HG02571 (cell line): ENCODE data around the gene RINT1.
"Not testable (repeated sequence)": the region's sequence is repeated elsewhere in the genome, so short reads cannot be mapped to it uniquely, and the experiment has no call there.

Experiments
- ATAC-seq: cut with Tn5 transposase; IDR thresholded peaks from one replicate; pipeline ENCODE4 v1.9.1; 2021; ENCODE audit warnings: mild to moderate bottlenecking, moderate library complexity; ENCODE audit not compliant: unreplicated experiment

Gene RINT1

DNA sequence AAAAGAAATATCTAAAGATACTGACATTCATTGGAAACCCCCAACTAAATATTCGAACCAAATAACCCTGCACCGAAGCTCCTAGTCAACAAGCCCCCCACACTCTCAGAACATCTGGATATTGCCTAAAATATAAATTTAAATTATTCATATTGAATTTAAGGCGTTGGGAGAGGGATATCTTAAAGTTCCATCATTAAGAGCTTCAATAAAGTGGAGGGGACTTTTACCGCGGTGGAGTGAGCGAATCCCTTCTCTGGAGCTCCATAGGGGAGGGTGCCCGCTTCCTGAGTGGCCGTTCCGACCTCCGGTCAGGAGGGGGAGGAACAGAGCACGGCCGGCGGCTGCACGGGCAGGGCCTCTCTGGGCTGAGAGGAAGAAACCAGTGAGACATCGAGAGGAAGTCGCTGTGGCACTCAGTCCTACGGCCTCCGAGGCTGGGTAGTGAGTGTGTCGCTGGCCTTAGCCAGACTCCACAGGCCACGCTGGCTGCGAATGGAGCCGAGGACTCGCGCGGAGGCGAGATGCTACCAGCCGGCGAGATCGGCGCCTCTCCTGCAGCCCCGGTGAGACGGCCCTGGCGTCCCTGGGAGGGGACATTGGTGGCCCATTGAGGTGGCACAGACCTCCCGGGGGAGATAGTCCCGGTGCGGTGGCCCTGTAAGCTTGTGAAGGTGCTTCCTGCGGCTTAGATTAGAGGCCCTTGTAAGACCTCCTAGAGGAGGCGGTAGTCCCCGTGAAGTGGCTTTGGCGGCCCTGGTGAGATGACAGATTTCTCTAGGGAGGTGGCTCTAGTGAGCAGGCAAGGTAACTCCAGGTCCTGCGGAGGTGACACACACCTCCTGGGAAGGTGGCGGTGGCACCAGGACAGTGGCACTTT is at the start of gene RINT1:
Gene RINT1 (plus strand): TSS at position 410 of the 880 bp plus-strand sequence. CDS start 115 bp downstream, at position 525.
- peak; percentile 94 for ATAC-seq

DNA sequence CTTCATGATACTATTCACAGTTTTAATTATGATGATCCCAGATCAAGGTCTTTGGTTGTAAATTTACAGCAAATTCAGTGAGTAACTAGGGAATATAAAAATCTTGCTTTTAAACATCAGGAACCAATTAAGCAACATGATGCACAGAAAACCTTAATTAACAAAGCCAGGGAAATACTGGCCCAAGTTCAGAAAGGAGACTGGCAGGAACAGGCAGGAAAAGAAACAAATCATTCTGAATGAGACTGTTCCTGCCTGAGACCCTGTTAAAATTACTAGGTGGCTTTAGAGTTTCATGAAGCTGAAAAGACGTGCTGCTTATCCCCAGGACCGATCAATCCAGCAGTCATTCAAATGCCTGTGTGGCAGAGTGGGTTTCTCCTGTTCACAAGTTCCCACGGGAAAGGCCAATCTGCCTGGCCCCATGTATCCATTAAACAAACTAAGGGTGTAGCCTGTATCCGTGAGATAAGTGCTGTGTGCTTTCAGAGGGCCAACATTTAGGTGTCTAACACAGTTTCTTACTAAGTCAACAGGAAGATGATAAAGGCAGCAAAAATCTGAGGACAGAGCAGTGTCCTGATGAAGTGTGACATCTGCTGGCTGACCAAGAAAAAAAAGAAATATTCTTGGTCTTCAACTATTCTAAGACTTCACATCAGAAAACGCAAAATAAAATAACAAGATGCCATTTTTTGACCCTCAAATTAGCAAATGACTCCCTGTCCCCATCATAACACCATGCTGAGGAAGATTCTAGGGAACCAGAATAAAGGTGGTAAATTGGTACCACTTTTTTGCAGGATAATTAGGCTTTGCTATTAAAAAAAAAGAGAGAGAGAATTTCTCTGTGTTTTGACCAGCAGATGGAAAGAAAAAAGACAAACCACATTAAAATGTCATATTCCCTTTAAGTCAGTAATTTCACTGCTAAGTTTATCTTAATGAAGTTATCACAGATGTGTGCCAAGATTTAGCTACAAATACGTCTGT is 44.1 kb upstream of the RINT1 start:
- ATAC-seq, result no peak

DNA sequence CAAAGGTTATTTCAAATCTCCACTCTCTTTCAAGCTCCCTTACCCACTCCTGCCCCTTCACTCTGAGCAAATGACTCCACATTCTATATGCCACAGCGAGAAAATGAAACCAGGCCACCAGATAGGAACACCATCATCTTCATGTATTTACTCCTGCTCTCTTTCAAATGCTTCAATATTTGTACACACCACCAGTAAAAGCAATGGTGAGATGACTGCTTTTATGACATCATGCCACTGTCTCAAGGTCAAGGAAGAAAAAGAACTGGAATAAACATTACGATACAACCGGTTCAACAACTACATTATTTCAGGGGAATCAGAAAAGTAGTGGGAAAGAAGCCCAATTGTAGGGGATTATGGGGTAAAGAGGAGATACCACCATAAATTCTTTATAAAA is 42.6 kb upstream of the RINT1 start:
- no peak for ATAC-seq

DNA sequence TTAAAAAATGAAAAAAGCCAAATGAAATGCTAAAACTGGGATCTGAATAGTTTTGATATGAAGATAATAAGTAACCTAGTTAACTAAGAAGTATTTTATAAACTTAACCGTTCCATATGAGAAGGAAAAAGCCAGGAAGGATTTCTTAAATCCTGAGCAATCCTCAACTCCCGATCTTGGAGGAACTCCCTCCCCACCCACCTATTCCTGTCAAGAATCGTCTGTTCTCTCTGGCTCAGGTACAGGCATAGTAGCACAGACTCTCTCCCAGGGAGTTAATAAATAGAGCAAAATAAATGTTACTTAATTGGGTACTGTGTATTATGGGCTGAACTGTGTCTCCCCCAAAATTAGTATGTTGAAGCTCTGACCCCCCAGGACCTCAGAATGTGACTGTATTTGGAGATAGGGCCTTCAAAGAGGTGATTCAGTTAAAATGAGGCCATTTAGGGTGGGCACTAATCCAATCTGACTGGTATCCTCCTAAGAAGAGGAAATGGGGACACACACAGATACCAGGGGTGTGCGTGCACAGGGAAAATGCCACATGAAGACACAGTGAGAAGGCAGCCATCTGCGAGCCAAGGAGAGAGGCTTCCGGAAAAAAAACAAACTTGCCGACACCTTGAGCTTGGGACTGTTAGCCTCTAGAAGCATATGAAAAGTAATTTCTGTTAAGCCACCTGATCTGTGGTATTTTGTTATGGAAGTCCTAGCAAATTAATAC is 38.6 kb upstream of the RINT1 start:
- no peak for ATAC-seq

DNA sequence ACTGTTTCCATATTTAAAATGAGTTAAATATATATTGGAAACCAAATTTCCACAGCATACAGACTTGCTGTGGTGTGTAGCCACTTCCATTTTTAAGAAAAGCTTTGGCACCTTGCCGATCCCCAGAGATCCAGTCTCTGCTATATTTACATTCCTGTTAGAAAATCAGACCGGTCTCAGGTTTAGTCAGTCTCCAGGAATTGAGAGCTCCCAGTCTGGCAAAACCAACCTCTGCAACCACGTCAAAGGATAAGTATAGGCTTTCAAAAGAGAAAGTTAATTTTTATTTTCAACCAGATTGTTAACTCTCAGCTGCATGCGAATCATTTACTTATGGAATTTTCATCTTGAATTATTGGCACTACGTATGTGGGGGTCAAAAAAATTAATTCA is 38.1 kb upstream of the RINT1 start:
- ATAC-seq, result no peak

DNA sequence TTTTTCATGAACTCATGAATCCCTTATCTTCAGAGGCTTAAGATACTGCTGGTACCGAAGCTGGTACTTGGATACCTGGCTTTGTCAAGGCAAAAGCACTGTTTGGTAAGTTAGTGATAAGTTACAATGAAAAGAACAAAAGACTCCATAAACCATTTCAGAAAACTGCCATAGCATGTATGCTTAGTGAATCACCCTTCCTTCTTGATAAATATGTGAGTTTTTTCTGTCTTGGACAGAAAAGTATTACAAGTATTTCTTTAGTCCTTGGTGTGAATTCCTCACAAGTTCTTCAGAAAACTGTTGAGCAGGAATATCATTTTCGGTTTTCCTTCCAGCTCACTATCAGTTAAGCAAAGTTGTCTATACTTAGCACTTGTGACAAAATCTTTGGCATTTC is 35.5 kb upstream of the RINT1 start:
- no peak for ATAC-seq

DNA sequence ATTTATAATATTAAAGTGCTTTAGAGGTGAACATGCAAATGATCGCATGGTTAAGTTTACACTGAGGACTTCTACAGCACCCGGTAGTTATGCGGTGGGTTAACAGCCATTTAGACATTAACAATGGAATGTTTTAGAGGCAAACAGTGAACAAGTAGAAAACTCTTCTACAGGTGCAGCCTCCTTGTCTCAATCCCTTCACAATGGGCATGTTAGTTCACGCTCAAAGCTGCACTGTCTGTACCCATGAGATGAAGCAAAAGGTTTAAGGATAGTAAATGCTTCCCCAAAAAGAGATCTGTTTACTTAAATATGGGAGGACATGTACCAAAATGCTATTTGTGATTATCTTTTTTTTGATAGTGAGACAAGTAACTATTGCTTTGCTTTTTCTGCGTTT is 35.0 kb upstream of the RINT1 start:
- ATAC-seq, result no peak

DNA sequence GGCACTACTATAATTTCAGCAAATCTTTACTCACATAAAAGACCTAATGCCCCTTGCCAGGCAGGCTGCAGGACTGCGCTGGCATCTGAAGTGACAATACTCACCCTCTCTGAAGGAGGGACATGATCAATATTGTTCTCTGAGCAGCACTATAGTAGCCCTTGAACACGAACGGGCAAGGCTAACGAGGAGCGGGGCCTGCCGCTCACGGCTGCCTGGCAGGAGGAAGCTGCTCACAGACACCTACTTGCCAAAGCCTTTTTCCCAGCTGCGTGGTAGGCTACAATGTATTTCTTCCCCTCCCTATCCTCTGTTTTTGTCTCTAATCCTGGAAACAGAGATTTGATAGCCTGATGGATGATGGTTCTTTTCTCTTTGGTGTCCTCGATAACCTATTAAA is 29.8 kb upstream of the RINT1 start:
- no peak for ATAC-seq

DNA sequence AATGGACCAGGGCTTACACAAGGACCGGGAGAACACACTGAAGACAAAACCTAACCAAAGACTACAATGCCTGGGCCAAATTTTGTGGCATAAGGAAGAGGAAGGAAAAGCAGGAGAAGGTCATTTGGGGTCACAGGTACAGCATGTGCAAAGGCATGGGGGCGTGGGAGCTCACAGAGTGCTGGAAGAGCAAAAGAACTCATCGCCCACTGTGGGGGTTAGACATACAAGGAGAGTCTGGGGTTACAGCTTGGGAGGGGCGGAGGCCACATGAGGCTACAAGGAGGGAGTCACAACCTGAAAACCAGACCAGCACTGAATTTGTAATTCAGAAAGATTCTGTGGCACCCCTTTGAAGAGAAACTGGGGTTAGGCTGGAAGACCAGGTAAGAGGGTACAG is 19.6 kb upstream of the RINT1 start:
- no peak for ATAC-seq

DNA sequence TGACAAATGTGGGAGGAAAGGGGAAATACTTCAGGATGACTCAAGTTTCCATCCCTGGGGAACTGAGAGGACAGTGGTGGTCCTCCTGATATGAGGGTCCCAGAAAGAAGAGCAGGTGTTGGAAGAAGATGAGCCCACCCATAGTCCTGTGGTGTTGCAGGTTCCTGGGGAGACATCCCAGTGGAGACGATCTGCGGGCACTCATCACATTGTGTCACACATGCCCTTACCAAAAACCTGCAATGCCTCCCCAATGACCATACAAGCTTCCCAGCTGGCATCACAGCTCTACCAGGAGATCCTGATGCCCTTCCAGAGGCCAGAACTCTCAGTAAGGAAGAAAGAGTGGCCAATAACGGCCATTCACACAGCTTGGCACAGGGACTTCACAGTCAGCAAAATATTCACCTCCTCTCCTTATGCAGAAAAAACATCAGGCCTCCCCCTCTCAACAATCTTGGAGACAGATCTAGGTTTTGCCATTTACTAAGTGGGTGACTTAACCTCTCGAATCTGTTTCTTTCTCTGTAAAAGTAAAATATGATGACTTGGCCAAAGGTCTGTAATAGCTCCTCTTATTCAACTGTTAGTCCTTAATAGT is 19.0 kb upstream of the RINT1 start:
- no peak for ATAC-seq

DNA sequence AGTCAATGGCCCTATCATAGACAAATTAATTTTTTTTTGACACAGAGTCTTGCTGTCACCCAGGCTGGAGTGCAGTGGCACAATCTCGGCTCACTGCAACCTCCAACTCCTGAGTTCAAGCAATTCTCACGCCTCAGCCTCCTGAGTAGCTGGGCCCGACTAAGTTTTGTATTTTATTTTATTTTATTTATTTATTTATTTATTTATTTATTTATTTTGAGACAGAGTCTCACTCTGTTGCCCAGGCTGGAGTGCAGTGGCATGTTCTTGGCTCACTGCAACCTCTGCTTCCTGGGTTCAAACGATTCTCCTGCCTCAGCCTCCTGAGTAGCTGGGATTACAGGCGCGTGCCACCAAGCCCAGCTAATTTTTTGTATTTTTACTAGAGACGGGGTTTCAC is 16.4 kb upstream of the RINT1 start:
- ATAC-seq, result not testable (repeated sequence)

DNA sequence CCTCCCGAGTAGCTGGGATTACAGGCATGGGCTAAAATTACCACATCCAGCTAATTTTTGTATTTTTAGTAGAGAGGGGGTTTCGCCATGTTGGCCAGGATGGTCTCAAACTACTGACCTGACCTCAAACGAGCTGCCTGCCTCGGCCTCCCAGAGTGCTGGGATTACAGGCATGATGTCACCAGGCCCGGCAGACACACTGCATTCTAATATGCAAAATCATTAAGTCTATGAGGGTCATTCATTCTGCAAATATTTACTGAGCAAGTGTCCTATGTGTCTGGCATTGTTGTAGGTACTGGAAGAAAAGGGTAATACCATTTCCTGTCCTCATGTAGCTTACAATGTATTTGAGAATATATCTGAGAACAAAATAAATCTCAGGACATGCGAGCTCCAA is 12.6 kb upstream of the RINT1 start:
- no peak for ATAC-seq

DNA sequence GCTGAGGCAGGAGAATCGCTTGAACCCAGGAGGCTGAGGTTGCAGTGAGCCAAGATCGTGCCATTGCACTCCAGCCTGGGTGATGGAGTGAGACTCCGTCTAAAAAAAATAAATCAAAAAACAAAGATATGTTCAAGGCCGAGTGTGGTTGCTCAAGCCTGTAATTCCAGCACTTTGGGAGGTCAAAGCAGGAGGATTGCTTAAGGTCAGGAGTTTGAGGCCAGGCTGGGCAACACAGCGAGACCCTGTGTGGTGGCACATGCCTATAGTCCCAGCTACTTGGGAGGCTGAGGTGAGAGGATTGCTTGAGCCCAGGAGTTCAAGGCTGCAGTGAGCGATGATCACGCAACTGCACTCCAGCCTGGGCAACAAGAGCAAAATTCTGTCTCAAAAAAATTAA is 11.4 kb upstream of the RINT1 start:
- not testable (repeated sequence) for ATAC-seq

DNA sequence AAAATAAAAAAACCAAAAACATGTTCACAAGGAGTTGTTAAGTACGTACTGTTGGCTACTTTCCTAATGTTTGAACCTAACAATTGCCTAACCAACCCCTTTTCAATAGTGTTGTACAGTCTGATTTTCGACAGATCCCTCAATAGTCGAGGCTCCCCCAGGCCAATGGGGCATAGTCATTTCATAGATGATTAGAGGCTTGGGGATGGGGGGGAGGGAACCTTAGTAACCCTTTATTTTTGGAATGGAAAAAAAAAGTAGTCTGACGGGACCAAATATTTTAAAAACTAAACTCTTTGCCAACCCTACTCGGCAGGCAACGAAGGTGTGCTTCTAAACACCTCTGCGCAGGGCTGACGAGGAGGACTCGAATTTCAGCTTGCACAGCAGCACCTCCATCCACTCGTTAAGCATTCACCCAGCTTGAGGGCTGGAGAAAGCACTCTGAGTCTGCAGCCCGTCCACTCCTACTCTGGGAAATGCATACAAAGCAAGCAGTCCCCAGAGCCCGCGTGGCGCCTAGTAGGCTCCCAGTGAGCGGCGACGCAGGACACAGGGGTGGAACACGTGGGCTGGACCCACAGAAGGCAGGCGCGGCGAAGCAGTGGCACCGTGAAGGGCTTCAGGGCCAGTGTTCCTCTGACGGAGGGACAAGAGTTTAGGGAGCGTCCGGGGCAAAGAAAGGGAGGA is 10.8 kb upstream of the RINT1 start:
- ATAC-seq, result peak; percentile 39

DNA sequence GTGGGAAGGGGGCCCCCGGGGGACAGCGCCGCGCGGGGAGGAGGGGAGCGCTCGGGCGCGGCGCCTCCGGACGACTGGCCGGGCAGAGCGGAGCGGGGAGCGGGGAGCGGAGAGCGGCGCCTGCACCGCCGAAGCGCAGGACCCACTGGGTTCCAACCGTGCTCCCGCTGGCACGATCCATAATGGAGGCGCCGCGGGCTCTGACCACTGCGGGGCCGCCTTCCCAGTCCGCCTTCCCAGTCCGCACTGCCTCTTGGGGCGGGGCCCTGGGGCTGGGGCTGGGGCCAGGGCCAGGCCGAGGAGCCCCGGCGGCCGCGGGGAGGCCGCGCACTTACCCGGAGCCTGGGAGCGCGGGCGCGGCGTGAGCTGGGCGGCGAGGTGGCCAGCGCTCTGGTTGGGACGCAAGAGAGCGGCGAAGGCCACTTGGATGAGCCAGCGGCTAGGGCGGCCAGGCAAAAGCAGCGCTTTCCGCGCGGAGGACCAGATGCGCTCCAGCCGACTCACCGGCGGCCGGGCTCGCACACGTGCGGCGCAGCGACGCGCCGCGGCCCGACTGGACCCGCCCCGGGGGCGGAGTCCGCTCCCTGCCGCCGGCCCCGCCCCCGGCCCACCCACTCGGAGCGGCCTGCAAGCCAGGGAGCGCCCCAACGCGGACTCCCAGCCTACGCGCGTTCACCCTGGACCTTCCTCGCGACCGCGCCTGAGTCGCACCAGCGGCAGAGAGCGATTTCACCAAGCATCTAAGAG is 10.1 kb upstream of the RINT1 start, which contains the start of gene PUS7:
Gene PUS7 (minus strand): TSS at position 555 of the 747 bp plus-strand sequence. CDS start 13,759 bp downstream, outside the sequence.
- ATAC-seq, result peak; percentile 83

DNA sequence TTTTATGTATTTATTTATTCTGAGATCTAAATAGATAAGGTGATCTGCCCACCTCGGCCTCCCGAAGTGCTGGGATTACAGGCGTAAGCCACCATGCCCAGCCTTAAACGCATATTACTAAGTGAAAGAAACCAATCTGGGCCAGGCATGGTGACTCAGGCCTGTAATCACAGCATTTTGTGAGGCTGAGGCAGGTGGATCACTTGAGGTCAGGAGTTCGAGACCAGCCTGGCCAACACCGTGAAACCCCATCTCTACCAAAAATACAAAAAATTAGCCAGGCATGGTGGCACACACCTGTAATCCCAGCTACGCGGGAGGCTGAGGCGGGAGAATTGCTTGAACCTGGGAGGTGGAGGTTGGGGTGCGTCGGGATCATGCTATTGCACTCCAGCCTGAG is 7.6 kb upstream of the RINT1 start:
- not testable (repeated sequence) for ATAC-seq

DNA sequence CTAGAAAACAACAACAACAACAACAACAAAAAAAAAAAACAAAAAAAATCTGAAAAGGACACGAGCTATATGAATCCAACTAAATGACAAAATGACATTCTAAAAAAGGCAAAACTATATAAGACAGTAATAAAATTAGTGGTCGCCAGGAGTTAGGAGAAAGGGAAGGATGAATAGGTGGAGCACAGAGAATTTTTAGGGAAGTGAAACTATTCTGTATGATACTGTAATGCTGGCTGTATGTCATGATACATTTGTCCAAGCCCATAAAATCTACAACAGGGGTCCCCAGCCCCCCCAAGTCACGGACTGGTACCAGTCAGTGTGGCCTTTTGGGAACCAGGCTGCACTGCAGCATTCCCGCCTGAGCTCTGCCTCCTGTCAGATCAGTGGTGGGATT is 7.2 kb upstream of the RINT1 start:
- ATAC-seq, result no peak

DNA sequence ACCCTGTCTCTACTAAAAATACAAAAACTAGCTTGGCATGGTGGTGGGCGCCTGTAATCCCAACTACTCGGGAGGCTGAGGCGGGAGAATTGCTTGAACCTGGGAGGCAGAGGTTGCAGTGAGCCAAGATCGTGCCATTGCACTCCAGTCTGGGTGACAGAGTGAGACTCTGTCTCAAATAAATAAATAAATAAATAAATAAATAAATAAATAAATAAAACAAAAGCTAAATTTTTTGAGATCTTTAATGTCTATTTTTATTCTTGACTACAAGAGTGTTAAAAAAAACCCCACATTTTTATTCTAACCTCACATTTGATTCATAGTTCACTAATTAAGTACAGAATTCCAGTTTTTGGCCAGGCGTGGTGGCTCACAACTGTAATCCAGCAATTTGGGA is 4.3 kb upstream of the RINT1 start:
- ATAC-seq, result not testable (repeated sequence)

DNA sequence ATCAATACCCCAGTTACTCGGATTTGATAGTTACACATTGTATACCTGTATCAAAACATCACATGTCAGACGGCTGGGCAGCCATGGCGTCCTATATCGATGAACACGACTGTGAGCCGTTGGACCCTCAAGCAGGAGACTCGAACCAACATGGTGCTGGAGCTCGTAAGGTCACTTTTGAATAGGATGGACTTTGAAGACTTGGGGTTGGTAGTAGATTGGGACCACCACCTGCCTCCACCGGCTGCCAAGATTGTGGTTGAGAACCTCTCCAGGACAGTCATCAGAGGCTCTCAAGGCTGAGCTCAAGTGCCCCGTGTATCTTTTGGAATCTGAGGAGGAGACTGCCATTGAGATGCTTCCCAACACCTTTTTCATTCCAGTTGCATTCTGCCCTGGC is 1.9 kb upstream of the RINT1 start:
- no peak for ATAC-seq
